Astrocyte of the cerebellum (primary cell): ENCODE measurements around the gene ADARB2.

Experiments used
- DNase-seq: peaks from one replicate; pipeline ENCODE4 v3.0.0-alpha.2; 2011; ENCODE audit warnings: low read depth
- H3K4me3 ChIP-seq: 2 replicates; pipeline ENCODE4 v1.5.1; 2011; ENCODE audit warnings: mild to moderate bottlenecking, low read depth, low read length, moderate library complexity
- in situ Hi-C: cut with HindIII; loops from 2 replicates; pipeline ENCODE4 v1.10.0; 2017; ENCODE audit warnings: low sequenced_read_pairs
- TF ChIP-seq, protein P1 (sequence below): IDR thresholded peaks from 2 replicates; pipeline ENCODE4 v1.5.1; 2012; ENCODE audit warnings: low read length, low read depth, moderate library complexity, mild to moderate bottlenecking; ENCODE audit errors: missing control alignments

ADARB2 gene

GRCh38 chr10:1575481-1576244 lies 161.7 kb downstream of the ADARB2 start:
- DNase-seq = no peak
- in situ Hi-C loops = no loop called here
- no peak overlapping the region for H3K4me3 ChIP-seq
- TF ChIP-seq, protein P1, sequence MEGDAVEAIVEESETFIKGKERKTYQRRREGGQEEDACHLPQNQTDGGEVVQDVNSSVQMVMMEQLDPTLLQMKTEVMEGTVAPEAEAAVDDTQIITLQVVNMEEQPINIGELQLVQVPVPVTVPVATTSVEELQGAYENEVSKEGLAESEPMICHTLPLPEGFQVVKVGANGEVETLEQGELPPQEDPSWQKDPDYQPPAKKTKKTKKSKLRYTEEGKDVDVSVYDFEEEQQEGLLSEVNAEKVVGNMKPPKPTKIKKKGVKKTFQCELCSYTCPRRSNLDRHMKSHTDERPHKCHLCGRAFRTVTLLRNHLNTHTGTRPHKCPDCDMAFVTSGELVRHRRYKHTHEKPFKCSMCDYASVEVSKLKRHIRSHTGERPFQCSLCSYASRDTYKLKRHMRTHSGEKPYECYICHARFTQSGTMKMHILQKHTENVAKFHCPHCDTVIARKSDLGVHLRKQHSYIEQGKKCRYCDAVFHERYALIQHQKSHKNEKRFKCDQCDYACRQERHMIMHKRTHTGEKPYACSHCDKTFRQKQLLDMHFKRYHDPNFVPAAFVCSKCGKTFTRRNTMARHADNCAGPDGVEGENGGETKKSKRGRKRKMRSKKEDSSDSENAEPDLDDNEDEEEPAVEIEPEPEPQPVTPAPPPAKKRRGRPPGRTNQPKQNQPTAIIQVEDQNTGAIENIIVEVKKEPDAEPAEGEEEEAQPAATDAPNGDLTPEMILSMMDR = no peak

- in situ Hi-C loops = no loop called here
- DNase-seq = no peak
- TF ChIP-seq, protein P1 = no peak
- no peak overlapping the region for H3K4me3 ChIP-seq
These were observed 162.6 kb downstream of the ADARB2 start for GRCh38 chr10:1574719-1575118.

GRCh38 chr10:1573981-1574380 lies 163.3 kb downstream of the ADARB2 start:
- TF ChIP-seq, protein P1 = no peak
- in situ Hi-C loops = no loop called here
- no peak for DNase-seq
- H3K4me3 ChIP-seq = no peak overlapping the region

GRCh38 chr10:1573334-1573969 lies 163.9 kb downstream of the ADARB2 start:
- no peak for DNase-seq
- TF ChIP-seq, protein P1 = no peak
- in situ Hi-C loops = no loop called here
- no peak overlapping the region for H3K4me3 ChIP-seq

DNA sequence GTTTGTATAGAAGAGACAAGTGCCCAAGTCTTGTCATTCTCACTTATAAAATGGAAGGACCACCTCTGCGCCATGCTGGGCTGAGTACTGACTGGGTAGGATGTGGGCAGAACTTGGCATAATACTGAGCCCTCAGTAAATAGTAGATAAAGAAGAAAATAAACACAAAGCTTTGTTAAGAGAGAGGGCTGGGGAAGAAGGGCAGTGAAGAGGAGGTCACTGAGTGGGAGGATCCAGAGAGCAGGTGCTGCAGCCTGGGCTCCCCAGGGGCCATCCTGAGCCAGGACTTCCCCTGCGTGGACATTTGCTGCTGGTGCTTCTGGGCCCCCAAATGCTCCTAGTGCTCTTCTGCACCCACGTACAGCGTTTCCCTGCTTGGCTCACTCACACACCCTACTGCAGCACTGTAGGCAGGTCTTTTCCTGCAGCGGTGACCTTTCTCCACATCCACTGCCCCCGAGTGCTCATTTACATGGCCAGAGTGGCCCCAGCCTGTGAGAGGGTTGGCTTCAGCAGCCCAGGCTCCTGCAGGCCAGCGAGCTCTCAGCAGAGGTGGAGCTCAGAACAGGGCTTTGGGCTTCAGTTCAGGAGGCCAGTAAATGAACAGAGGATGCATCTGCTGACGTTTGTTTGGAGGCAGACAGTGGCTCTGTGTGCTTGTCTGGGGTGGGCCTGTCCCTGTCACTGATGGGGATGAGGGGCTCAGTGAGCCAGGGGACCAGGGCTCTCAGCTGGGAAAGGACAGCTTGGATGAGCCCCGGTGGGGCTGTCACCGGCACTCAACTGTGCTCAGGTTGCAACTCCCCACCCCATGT lies 164.6 kb downstream of the ADARB2 start:
- DNase-seq = no peak
- TF ChIP-seq, protein P1 = no peak
- no peak overlapping the region for H3K4me3 ChIP-seq
- in situ Hi-C loops = no loop called here

GRCh38 chr10:1571587-1572237 lies 165.6 kb downstream of the ADARB2 start:
- TF ChIP-seq, protein P1 = no peak
- no peak for DNase-seq
- in situ Hi-C loops = no loop called here
- H3K4me3 ChIP-seq = no peak overlapping the region
